ENCODE data around the gene PHACTR1. TPM values are rescaled to one million over a fixed set of nuclear protein-coding genes. Genes with fewer than 3 reads are reported as not detected.

PHACTR1 gene
- total RNA-seq, 1 donor from 2014 or later: 85.9 TPM

- TF ChIP-seq CTCF (IDR thresholded peaks at IDR 0.05; ENCODE audit: borderline replicate concordance): no peak
- intact Hi-C loops (cut with micrococcal nuclease): no loop called here
These were observed 53.1 kb downstream of the PHACTR1 start for GRCh38 chr6:12769556-12770256.

GRCh38 chr6:12772416-12772815 is 55.8 kb downstream of the PHACTR1 start:
- intact Hi-C loops (cut with micrococcal nuclease): no loop called here
- DNase-seq: no peak
- H3K9me3 ChIP-seq (replicated peaks): no peaks in the 10 kb centered on the region
- H3K36me3 ChIP-seq: no peaks in the 10 kb centered on the region
- no peak overlapping the region for H3K27ac ChIP-seq (replicated peaks)
- no peak overlapping the region for H3K4me3 ChIP-seq
- H3K27me3 ChIP-seq (ENCODE audit: low read depth): peaks cover 54% of the 10 kb centered on the region
- no peaks in the 10 kb centered on the region for H3K4me1 ChIP-seq
- no peak for TF ChIP-seq CTCF (IDR thresholded peaks at IDR 0.05; ENCODE audit: borderline replicate concordance)

More at GRCh38 chr6:12769556-12770256, 53.1 kb downstream of the PHACTR1 start:
- Histone ChIP-seq H3K4me1 (no peaks in the 10 kb centered on the region), H3K9me3 (replicated peaks) (no peaks in the 10 kb centered on the region), H3K27ac (replicated peaks) (no peak overlapping the region), H3K36me3 (no peaks in the 10 kb centered on the region), H3K27me3 (ENCODE audit: low read depth) (peaks cover 48% of the 10 kb centered on the region), H3K4me3 (no peak overlapping the region)
- DNase-seq: no peak

- TF ChIP-seq CTCF (IDR thresholded peaks at IDR 0.05; ENCODE audit: borderline replicate concordance): no peak
- Histone ChIP-seq H3K27ac (replicated peaks) (no peak overlapping the region), H3K36me3 (no peaks in the 10 kb centered on the region), H3K27me3 (ENCODE audit: low read depth) (peaks cover 46% of the 10 kb centered on the region), H3K9me3 (replicated peaks) (no peaks in the 10 kb centered on the region), H3K4me3 (no peak overlapping the region), H3K4me1 (no peaks in the 10 kb centered on the region)
- intact Hi-C loops (cut with micrococcal nuclease): no loop called here
- no peak for DNase-seq
These were observed 59.7 kb downstream of the PHACTR1 start for GRCh38 chr6:12776291-12776690.

GRCh38 chr6:12779772-12780171 is 63.2 kb downstream of the PHACTR1 start:
- no peaks in the 10 kb centered on the region for H3K4me1 ChIP-seq
- no peak overlapping the region for H3K4me3 ChIP-seq
- no peak for DNase-seq
- no peaks in the 10 kb centered on the region for H3K9me3 ChIP-seq (replicated peaks)
- no peak overlapping the region for H3K27ac ChIP-seq (replicated peaks)
- H3K27me3 ChIP-seq (ENCODE audit: low read depth): peaks cover 17% of the 10 kb centered on the region
- no peaks in the 10 kb centered on the region for H3K36me3 ChIP-seq
- no peak for TF ChIP-seq CTCF (IDR thresholded peaks at IDR 0.05; ENCODE audit: borderline replicate concordance)
- intact Hi-C loops (cut with micrococcal nuclease): no loop called here

- Histone ChIP-seq H3K36me3 (no peaks in the 10 kb centered on the region), H3K27me3 (ENCODE audit: low read depth) (peaks cover 14% of the 10 kb centered on the region), H3K4me1 (no peaks in the 10 kb centered on the region), H3K9me3 (replicated peaks) (no peaks in the 10 kb centered on the region), H3K4me3 (no peak overlapping the region), H3K27ac (replicated peaks) (no peak overlapping the region)
- no peak for DNase-seq
- intact Hi-C loops (cut with micrococcal nuclease): no loop called here
- TF ChIP-seq CTCF (IDR thresholded peaks at IDR 0.05; ENCODE audit: borderline replicate concordance): no peak
These were observed 65.6 kb downstream of the PHACTR1 start for GRCh38 chr6:12782136-12782535.

Data from left ventricle myocardium inferior (tissue), 1 donor.